H9 (cell line): Measurements from ENCODE around the gene HNRNPR. TPM values are rescaled to one million over a fixed set of nuclear protein-coding genes. Genes with fewer than 3 reads are reported as not detected.
A peak's percentile ranks its signal among the peaks of the same experiment; 100 is the strongest.

Source experiments
- DNase-seq: peaks from one replicate; pipeline ENCODE4 v3.0.0-alpha.2; 2017
- H2AFZ ChIP-seq: one replicate; pipeline ENCODE4 v1.6.1; 2013; ENCODE audit warnings: mild to moderate bottlenecking, low read length, control low read depth, moderate library complexity
- H2AK5ac ChIP-seq: 2 replicates; pipeline ENCODE4 v1.6.1; 2013; ENCODE audit warnings: low read length, control low read depth, mixed read lengths; ENCODE audit not compliant: insufficient read length
- H2BK120ac ChIP-seq: one replicate; pipeline ENCODE4 v1.6.1; 2013; ENCODE audit warnings: low read depth, mild to moderate bottlenecking, low read length, control low read depth, inconsistent platforms; ENCODE audit not compliant: poor library complexity, severe bottlenecking
- H2BK12ac ChIP-seq: 2 replicates; pipeline ENCODE4 v1.6.1; 2013; ENCODE audit warnings: low read length, control low read depth, mixed read lengths, low read depth; ENCODE audit not compliant: insufficient read length
- H2BK15ac ChIP-seq: 2 replicates; pipeline ENCODE4 v1.6.1; 2013; ENCODE audit warnings: low read depth, low read length, control low read depth
- H2BK20ac ChIP-seq: one replicate; pipeline ENCODE4 v1.6.1; 2013; ENCODE audit warnings: low read depth, mild to moderate bottlenecking, low read length, control low read depth, inconsistent platforms; ENCODE audit not compliant: poor library complexity, severe bottlenecking
- H2BK5ac ChIP-seq: 2 replicates; pipeline ENCODE4 v1.6.1; 2013; ENCODE audit warnings: low read length, control low read depth, mixed read lengths; ENCODE audit not compliant: insufficient read length
- H3K14ac ChIP-seq: 2 replicates; pipeline ENCODE4 v1.6.1; 2013; ENCODE audit warnings: low read length, control low read depth; ENCODE audit not compliant: insufficient read depth
- H3K18ac ChIP-seq: 2 replicates; pipeline ENCODE4 v1.6.1; 2013; ENCODE audit warnings: low read depth, mild to moderate bottlenecking, mixed read lengths, low read length, control low read depth; ENCODE audit not compliant: insufficient read length
- H3K23ac ChIP-seq: 2 replicates; pipeline ENCODE4 v1.6.1; 2013; ENCODE audit warnings: low read length, control low read depth, mixed read lengths, low read depth; ENCODE audit not compliant: insufficient read length
- H3K23me2 ChIP-seq: 2 replicates; pipeline ENCODE4 v1.6.1; 2013; ENCODE audit warnings: low read depth, mild to moderate bottlenecking, mixed read lengths, low read length, control low read depth; ENCODE audit not compliant: insufficient read length, poor library complexity, severe bottlenecking
- H3K27ac ChIP-seq: 2 replicates; pipeline ENCODE4 v1.5.1; 2013; ENCODE audit warnings: low read length, control low read depth, mixed read lengths, low read depth; ENCODE audit not compliant: insufficient read length
- H3K27me3 ChIP-seq: 2 replicates; pipeline ENCODE4 v1.6.1; 2013; ENCODE audit warnings: low read length, control low read depth, inconsistent platforms; ENCODE audit not compliant: insufficient read depth
- H3K4ac ChIP-seq: 2 replicates; pipeline ENCODE4 v1.6.1; 2013; ENCODE audit warnings: low read depth, mild to moderate bottlenecking, control low read depth, inconsistent platforms, low read length, moderate library complexity
- H3K4me1 ChIP-seq: 2 replicates; pipeline ENCODE4 v1.6.1; 2013; ENCODE audit warnings: low read length, control low read depth, inconsistent platforms; ENCODE audit not compliant: insufficient read depth
- H3K4me2 ChIP-seq: 2 replicates; pipeline ENCODE4 v1.6.1; 2013; ENCODE audit warnings: low read length, control low read depth, mixed read lengths; ENCODE audit not compliant: insufficient read length, insufficient read depth
- H3K56ac ChIP-seq: 2 replicates; pipeline ENCODE4 v1.6.1; 2013; ENCODE audit warnings: low read depth, mild to moderate bottlenecking, mixed read lengths, low read length, control low read depth; ENCODE audit not compliant: insufficient read length
- H3K79me1 ChIP-seq: 2 replicates; pipeline ENCODE4 v1.6.1; 2013; ENCODE audit warnings: low read depth, mild to moderate bottlenecking, moderate library complexity, low read length, control low read depth, inconsistent platforms; ENCODE audit not compliant: insufficient read depth, poor library complexity, severe bottlenecking
- H3K79me2 ChIP-seq: 2 replicates; pipeline ENCODE4 v1.6.1; 2013; ENCODE audit warnings: low read length, control low read depth, inconsistent platforms; ENCODE audit not compliant: insufficient read depth
- H3K9ac ChIP-seq: 2 replicates; pipeline ENCODE4 v1.6.1; 2013; ENCODE audit warnings: low read length, control low read depth, mixed read lengths; ENCODE audit not compliant: insufficient read length; ENCODE audit errors: extremely low read depth
- H3K9me3 ChIP-seq: one replicate; pipeline ENCODE4 v1.6.1; 2013; ENCODE audit warnings: low read depth, low read length, inconsistent platforms; ENCODE audit not compliant: control insufficient read depth
- H3T11ph ChIP-seq: one replicate; pipeline ENCODE4 v1.6.1; 2013; ENCODE audit warnings: mild to moderate bottlenecking, low read length, control low read depth, inconsistent platforms
- H4K20me1 ChIP-seq: one replicate; pipeline ENCODE4 v1.6.1; 2013; ENCODE audit not compliant: control insufficient read depth, insufficient read length, insufficient read depth
- H4K5ac ChIP-seq: 2 replicates; pipeline ENCODE4 v1.6.1; 2013; ENCODE audit warnings: low read depth, mild to moderate bottlenecking, mixed read lengths, low read length, control low read depth; ENCODE audit not compliant: insufficient read length
- H4K8ac ChIP-seq: replicated peaks from 2 replicates; pipeline ENCODE4 v1.6.1; 2013; ENCODE audit warnings: low read length, control low read depth, mixed read lengths, low read depth; ENCODE audit not compliant: insufficient read length
- H4K91ac ChIP-seq: 2 replicates; pipeline ENCODE4 v1.6.1; 2013; ENCODE audit warnings: low read depth, mild to moderate bottlenecking, moderate library complexity, mixed read lengths, low read length, control low read depth; ENCODE audit not compliant: insufficient read length
- H3K27ac Mint-ChIP-seq, 3 experiments: 2 replicates in 2 of 3; 3 replicates in 1 of 3; pipeline ENCODE4 v1.8.0; 2020 to 2021; ENCODE audit warnings: mixed read lengths in 3 of 3, mild to moderate bottlenecking in 1 of 3, moderate library complexity in 1 of 3
- H3K27me3 Mint-ChIP-seq: 2 replicates; pipeline ENCODE4 v1.8.0; 2021; ENCODE audit warnings: low read depth, mild to moderate bottlenecking, moderate library complexity, mixed read lengths
- H3K36me3 Mint-ChIP-seq, 3 experiments: 2 replicates in 2 of 3; 3 replicates in 1 of 3; pipeline ENCODE4 v1.8.0; 2020 to 2021; ENCODE audit warnings: low read depth in 3 of 3, mixed read lengths in 3 of 3; ENCODE audit not compliant: insufficient read depth in 1 of 3
- H3K4me1 Mint-ChIP-seq, 2 experiments: 2 replicates each; pipeline ENCODE4 v1.8.0; 2020; ENCODE audit warnings: mixed read lengths in 2 of 2
- H3K4me3 Mint-ChIP-seq, 2 experiments: 2 replicates in 1 of 2; 3 replicates in 1 of 2; pipeline ENCODE4 v1.8.0; 2020 to 2021; ENCODE audit warnings: mild to moderate bottlenecking in 2 of 2, mixed read lengths in 2 of 2, moderate library complexity in 1 of 2
- H3K9me3 Mint-ChIP-seq, 2 experiments: 2 replicates in 1 of 2; 3 replicates in 1 of 2; pipeline ENCODE4 v1.8.0; 2020; ENCODE audit warnings: mild to moderate bottlenecking in 2 of 2, mixed read lengths in 2 of 2, moderate library complexity in 1 of 2
- WGBS: extraction: QIAGEN DNeasy Blood & Tissue Kit; methylation state at CpG from one replicate; pipeline ENCODE4 v1.1.7; 2013; ENCODE audit warnings: missing lambda C conversion rate, low lambda C conversion rate, mixed read lengths; ENCODE audit not compliant: insufficient read length; ENCODE audit errors: extremely low coverage; 5-methylcytosine and 5-hydroxymethylcytosine counted together
- total RNA-seq: library from RNA; stranded (reverse); gene quantifications from 2 replicates; pipeline ENCODE4 v1.2.1, GENCODE V29; 2021
- TF ChIP-seq, protein P1 (sequence below): fragments of 200-600 bp; sonication (generic); conservative IDR thresholded peaks from 3 replicates; pipeline ENCODE4 v1.8.0; 2021; ENCODE audit warnings: antibody characterized with exemption, mild to moderate bottlenecking

HNRNPR gene
- total RNA-seq, 1 experiment from 2014 or later: 196 TPM

DNA sequence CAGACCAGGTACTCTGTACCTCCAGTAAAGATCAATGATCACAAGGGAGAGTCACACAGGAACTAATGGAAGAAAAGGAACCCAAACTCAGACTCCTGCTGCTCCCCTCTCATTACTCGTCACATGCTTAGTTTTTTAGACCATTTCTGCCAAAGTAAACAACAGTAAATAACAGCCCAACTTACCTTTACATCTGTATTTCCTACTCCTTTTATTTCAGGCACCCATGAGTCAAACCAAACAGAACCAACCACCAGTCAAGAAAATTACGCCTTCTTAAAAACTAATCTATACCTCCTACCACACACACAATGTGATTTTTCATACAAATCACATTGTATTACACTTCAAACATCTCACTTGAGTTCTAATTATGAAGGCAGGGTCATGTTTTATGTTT is 65.4 kb downstream of the HNRNPR start:
- no peak overlapping the region for H2BK12ac ChIP-seq
- H3K9ac ChIP-seq: no peak overlapping the region
- TF ChIP-seq, protein P1, sequence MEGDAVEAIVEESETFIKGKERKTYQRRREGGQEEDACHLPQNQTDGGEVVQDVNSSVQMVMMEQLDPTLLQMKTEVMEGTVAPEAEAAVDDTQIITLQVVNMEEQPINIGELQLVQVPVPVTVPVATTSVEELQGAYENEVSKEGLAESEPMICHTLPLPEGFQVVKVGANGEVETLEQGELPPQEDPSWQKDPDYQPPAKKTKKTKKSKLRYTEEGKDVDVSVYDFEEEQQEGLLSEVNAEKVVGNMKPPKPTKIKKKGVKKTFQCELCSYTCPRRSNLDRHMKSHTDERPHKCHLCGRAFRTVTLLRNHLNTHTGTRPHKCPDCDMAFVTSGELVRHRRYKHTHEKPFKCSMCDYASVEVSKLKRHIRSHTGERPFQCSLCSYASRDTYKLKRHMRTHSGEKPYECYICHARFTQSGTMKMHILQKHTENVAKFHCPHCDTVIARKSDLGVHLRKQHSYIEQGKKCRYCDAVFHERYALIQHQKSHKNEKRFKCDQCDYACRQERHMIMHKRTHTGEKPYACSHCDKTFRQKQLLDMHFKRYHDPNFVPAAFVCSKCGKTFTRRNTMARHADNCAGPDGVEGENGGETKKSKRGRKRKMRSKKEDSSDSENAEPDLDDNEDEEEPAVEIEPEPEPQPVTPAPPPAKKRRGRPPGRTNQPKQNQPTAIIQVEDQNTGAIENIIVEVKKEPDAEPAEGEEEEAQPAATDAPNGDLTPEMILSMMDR: no peak
- WGBS: 100% methylated on average over 1 of the region's 2 CpGs
- H2BK20ac ChIP-seq: no peak overlapping the region
- H3K4me3 Mint-ChIP-seq: no peak overlapping the region
- H4K91ac ChIP-seq: no peak overlapping the region
- no peaks in the 10 kb centered on the region for H3K79me1 ChIP-seq
- H2BK5ac ChIP-seq: no peak overlapping the region
- no peak overlapping the region for H3K23ac ChIP-seq
- H3K79me2 ChIP-seq: no peaks in the 10 kb centered on the region
- H3K23me2 ChIP-seq: no peaks in the 10 kb centered on the region
- H3K9me3 ChIP-seq: no peaks in the 10 kb centered on the region
- no peaks in the 10 kb centered on the region for H3K4me1 Mint-ChIP-seq
- no peak overlapping the region for H3K4ac ChIP-seq
- H2AK5ac ChIP-seq: no peak overlapping the region
- H3K56ac ChIP-seq: no peak overlapping the region
- H3K9me3 Mint-ChIP-seq: no peaks in the 10 kb centered on the region
- no peaks in the 10 kb centered on the region for H3K4me1 ChIP-seq
- no peak overlapping the region for H4K5ac ChIP-seq
- H2BK120ac ChIP-seq: no peak overlapping the region
- H3K27ac Mint-ChIP-seq: peak overlapping the region in 1 of 3 experiments; percentile 13; a peak in 2 of 7 replicates
- no peak overlapping the region for H4K8ac ChIP-seq
- H3K14ac ChIP-seq: no peak overlapping the region
- no peaks in the 10 kb centered on the region for H3K27me3 Mint-ChIP-seq
- H3K27me3 ChIP-seq: no peaks in the 10 kb centered on the region
- no peak overlapping the region for H3T11ph ChIP-seq
- H4K20me1 ChIP-seq: no peaks in the 10 kb centered on the region
- H2AFZ ChIP-seq: no peak overlapping the region
- H3K4me2 ChIP-seq: no peak overlapping the region
- no peak for DNase-seq
- no peak overlapping the region for H2BK15ac ChIP-seq
- H3K27ac ChIP-seq: no peak overlapping the region
- no peak overlapping the region for H3K18ac ChIP-seq
- H3K36me3 Mint-ChIP-seq: peaks cover 7 to 23% (median 21%) of the 10 kb centered on the region in 3 experiments; a peak in 6 of 7 replicates
